HG03045 (cell line): ENCODE results near the gene ARHGEF25.
"Not testable (repeated sequence)": the region's sequence is repeated elsewhere in the genome, so short reads cannot be mapped to it uniquely, and the experiment has no call there.

Experiments
- ATAC-seq: cut with Tn5 transposase; IDR thresholded peaks from one replicate; pipeline ENCODE4 v1.9.1; 2021; ENCODE audit warnings: mild to moderate bottlenecking, moderate library complexity; ENCODE audit not compliant: unreplicated experiment

The ARHGEF25 gene

GRCh38 chr12:57584690-57585089, 26.5 kb upstream of the ARHGEF25 start:
- no peak for ATAC-seq

- ATAC-seq = no peak
Observed at GRCh38 chr12:57585156-57585555, 26.1 kb upstream of the ARHGEF25 start.

GRCh38 chr12:57586128-57586527, 25.1 kb upstream of the ARHGEF25 start:
- no peak for ATAC-seq

- ATAC-seq = no peak
Observed at GRCh38 chr12:57586832-57587429, 24.3 kb upstream of the ARHGEF25 start.

- ATAC-seq = not testable (repeated sequence)
Observed at GRCh38 chr12:57588951-57589610, 22.2 kb upstream of the ARHGEF25 start.

GRCh38 chr12:57590479-57590863, 20.8 kb upstream of the ARHGEF25 start:
- no peak for ATAC-seq

- peak; percentile 98 for ATAC-seq
Observed at GRCh38 chr12:57590864-57591781, 20.1 kb upstream of the ARHGEF25 start, which contains the start of gene PIP4K2C. TSS of gene PIP4K2C (plus strand) at chr12:57591192. CDS start at chr12:57591290, 98 bp downstream.

GRCh38 chr12:57591782-57592325, 19.4 kb upstream of the ARHGEF25 start:
- ATAC-seq = no peak

- no peak for ATAC-seq
Observed at GRCh38 chr12:57592551-57593165, 18.6 kb upstream of the ARHGEF25 start.

- no peak for ATAC-seq
Observed at GRCh38 chr12:57593187-57593586, 18.0 kb upstream of the ARHGEF25 start.

- ATAC-seq = no peak
Observed at GRCh38 chr12:57600395-57600794, 10.8 kb upstream of the ARHGEF25 start.

- ATAC-seq = no peak
Observed at GRCh38 chr12:57602544-57602943, 8.7 kb upstream of the ARHGEF25 start.

- ATAC-seq = no peak
Observed at GRCh38 chr12:57603324-57603723, 7.9 kb upstream of the ARHGEF25 start.

- ATAC-seq = no peak
Observed at GRCh38 chr12:57603815-57604453, 7.3 kb upstream of the ARHGEF25 start.

- ATAC-seq = no peak
Observed at GRCh38 chr12:57604454-57604991, 6.7 kb upstream of the ARHGEF25 start, which contains the start of gene DTX3. TSS of gene DTX3 (plus strand) at chr12:57604824. CDS start at chr12:57606518, 1,694 bp downstream.

- ATAC-seq = no peak
Observed at GRCh38 chr12:57604992-57605810, 6.0 kb upstream of the ARHGEF25 start.

- no peak for ATAC-seq
Observed at GRCh38 chr12:57605811-57606311, 5.4 kb upstream of the ARHGEF25 start.

- ATAC-seq = no peak
Observed at GRCh38 chr12:57606399-57606798, 4.8 kb upstream of the ARHGEF25 start.

- no peak for ATAC-seq
Observed at GRCh38 chr12:57606821-57607220, 4.4 kb upstream of the ARHGEF25 start.
